ENCODE results near the gene ABCD2. TPM values are rescaled to one million over a fixed set of nuclear protein-coding genes. Genes with fewer than 3 reads are reported as not detected.

Gene ABCD2
- polyA plus RNA-seq, 1 experiment, result not detected

DNA sequence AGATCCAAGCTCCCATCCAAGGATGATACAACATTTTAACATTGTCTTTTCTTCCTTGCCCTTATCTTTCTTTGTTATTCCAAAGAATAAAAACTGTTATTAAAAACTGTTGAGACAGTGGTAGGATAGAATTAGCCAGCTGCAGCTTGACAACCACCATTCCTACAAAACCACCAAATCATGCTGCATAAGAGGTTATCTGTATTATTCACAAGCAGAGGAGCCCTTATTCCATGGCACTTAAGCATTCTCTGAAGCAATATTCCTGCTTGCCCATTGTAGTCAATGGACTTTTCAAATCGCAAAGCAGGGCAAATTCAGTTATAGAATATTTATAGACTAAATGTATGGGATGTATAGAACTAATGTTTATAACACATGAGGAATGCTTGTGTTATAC lies 3.4 kb downstream of the ABCD2 start:
- no peaks in the 10 kb centered on the region for H3K9me3 ChIP-seq (ENCODE audit: control insufficient read depth, insufficient read depth, low read length)
- POLR2A ChIA-PET, result no interaction called here
- no peak overlapping the region for H3K4me3 ChIP-seq (ENCODE audit: low read depth, low read length)
- H3K27ac ChIP-seq (ENCODE audit: low read depth, low read length), result no peak overlapping the region
- no peak for DNase-seq (ENCODE audit: low read depth, low spot score)
- CTCF ChIA-PET, result no interaction called here
- TF ChIP-seq, protein P1, sequence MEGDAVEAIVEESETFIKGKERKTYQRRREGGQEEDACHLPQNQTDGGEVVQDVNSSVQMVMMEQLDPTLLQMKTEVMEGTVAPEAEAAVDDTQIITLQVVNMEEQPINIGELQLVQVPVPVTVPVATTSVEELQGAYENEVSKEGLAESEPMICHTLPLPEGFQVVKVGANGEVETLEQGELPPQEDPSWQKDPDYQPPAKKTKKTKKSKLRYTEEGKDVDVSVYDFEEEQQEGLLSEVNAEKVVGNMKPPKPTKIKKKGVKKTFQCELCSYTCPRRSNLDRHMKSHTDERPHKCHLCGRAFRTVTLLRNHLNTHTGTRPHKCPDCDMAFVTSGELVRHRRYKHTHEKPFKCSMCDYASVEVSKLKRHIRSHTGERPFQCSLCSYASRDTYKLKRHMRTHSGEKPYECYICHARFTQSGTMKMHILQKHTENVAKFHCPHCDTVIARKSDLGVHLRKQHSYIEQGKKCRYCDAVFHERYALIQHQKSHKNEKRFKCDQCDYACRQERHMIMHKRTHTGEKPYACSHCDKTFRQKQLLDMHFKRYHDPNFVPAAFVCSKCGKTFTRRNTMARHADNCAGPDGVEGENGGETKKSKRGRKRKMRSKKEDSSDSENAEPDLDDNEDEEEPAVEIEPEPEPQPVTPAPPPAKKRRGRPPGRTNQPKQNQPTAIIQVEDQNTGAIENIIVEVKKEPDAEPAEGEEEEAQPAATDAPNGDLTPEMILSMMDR (IDR thresholded peaks at IDR 0.05; ENCODE audit: low read depth, low read length), result no peak
- no peaks in the 10 kb centered on the region for H3K27me3 ChIP-seq (ENCODE audit: control insufficient read depth, insufficient read depth, low read length)

- POLR2A ChIA-PET, result no interaction called here
Measured at GRCh38 chr12:39613525-39613924, 6.1 kb downstream of the ABCD2 start.

GRCh38 chr12:39612250-39612649 lies 7.4 kb downstream of the ABCD2 start:
- H3K9me3 ChIP-seq (ENCODE audit: control insufficient read depth, insufficient read depth, low read length), result no peaks in the 10 kb centered on the region
- DNase-seq (ENCODE audit: low read depth, low spot score), result no peak
- ChIA-PET POLR2A (no interaction called here), CTCF (no interaction called here)
- TF ChIP-seq, protein P1 (IDR thresholded peaks at IDR 0.05; ENCODE audit: low read depth, low read length), result no peak
- no peaks in the 10 kb centered on the region for H3K27me3 ChIP-seq (ENCODE audit: control insufficient read depth, insufficient read depth, low read length)
- H3K27ac ChIP-seq (ENCODE audit: low read depth, low read length), result no peak overlapping the region
- H3K4me3 ChIP-seq (ENCODE audit: low read depth, low read length), result no peak overlapping the region

More at GRCh38 chr12:39613525-39613924, 6.1 kb downstream of the ABCD2 start:
- no peak overlapping the region for H3K27ac ChIP-seq (ENCODE audit: low read depth, low read length)
- TF ChIP-seq, protein P1 (IDR thresholded peaks at IDR 0.05; ENCODE audit: low read depth, low read length), result no peak
- H3K4me3 ChIP-seq (ENCODE audit: low read depth, low read length), result no peak overlapping the region
- H3K9me3 ChIP-seq (ENCODE audit: control insufficient read depth, insufficient read depth, low read length), result no peaks in the 10 kb centered on the region
- no peaks in the 10 kb centered on the region for H3K27me3 ChIP-seq (ENCODE audit: control insufficient read depth, insufficient read depth, low read length)
- no peak for DNase-seq (ENCODE audit: low read depth, low spot score)
- CTCF ChIA-PET, result no interaction called here

GRCh38 chr12:39611818-39612217 lies 7.8 kb downstream of the ABCD2 start:
- POLR2A ChIA-PET, result no interaction called here
- TF ChIP-seq, protein P1 (IDR thresholded peaks at IDR 0.05; ENCODE audit: low read depth, low read length), result no peak
- CTCF ChIA-PET, result no interaction called here
- no peak for DNase-seq (ENCODE audit: low read depth, low spot score)
- H3K27ac ChIP-seq (ENCODE audit: low read depth, low read length), result no peak overlapping the region
- no peaks in the 10 kb centered on the region for H3K9me3 ChIP-seq (ENCODE audit: control insufficient read depth, insufficient read depth, low read length)
- H3K4me3 ChIP-seq (ENCODE audit: low read depth, low read length), result no peak overlapping the region
- H3K27me3 ChIP-seq (ENCODE audit: control insufficient read depth, insufficient read depth, low read length), result no peaks in the 10 kb centered on the region

DNA sequence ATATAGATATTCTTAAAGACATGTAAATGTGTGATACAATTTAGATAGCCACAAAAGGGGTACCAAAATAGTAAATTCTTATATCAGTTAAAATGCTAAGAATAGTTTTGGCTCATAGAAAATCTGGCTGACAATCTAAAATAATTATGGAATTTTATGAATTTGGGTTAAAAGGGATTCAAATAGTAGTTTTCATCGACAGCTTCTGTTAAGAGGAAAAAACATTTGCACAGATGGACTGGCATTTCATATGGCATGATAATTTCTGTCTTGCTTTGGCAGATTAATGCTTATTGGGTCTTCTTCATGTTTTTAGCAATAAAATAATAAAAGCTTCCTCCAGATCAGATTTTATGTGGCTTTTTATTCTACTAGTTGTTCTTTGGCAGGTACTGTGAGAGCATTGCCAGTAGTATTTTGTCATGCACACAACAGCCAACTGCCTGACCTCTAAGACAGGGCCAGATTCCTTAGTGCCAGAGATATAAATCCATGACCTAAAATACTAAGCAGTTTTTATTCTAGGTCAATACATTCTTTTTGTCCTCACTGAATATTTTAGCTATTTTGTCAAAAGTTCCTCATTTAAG lies 9.1 kb downstream of the ABCD2 start:
- Histone ChIP-seq H3K27ac (ENCODE audit: low read depth, low read length) (no peak overlapping the region), H3K27me3 (ENCODE audit: control insufficient read depth, insufficient read depth, low read length) (no peaks in the 10 kb centered on the region), H3K4me3 (ENCODE audit: low read depth, low read length) (no peak overlapping the region), H3K9me3 (ENCODE audit: control insufficient read depth, insufficient read depth, low read length) (no peaks in the 10 kb centered on the region)
- ChIA-PET CTCF (no interaction called here), POLR2A (no interaction called here)
- DNase-seq (ENCODE audit: low read depth, low spot score), result no peak
- TF ChIP-seq, protein P1 (IDR thresholded peaks at IDR 0.05; ENCODE audit: low read depth, low read length), result no peak

Measured in AG04450 (cell line).